Measurements from ENCODE around the gene RYR3. TPM values are rescaled to one million over a fixed set of nuclear protein-coding genes. Genes with fewer than 3 reads are reported as not detected.

The RYR3 gene
- total RNA-seq, 1 donor from 2014 or later = 1.5 TPM

DNA sequence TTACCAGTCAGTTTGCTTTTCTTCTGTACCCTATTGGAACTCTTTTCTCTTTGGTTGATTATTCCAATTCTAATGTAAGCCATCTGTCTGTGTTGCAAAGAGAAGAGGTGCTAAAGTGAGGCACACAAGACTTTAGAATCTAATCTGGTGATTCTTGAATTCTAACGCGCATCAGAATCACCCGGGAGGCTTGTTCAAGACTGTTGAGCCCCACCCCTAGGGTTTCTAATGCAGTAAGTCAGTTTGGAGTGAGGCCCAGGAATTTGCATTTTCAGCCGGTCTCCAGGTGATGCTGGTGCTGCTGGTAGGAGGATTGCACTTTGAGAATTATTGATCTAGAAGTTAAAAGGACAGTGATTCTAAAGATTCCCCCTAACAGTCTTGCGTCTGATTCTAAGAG lies 472.2 kb downstream of the RYR3 start:
- Mint-ChIP-seq H3K9me3 (ENCODE audit: unreplicated experiment) (no peaks in the 10 kb centered on the region), H3K4me1 (ENCODE audit: low read depth, unreplicated experiment) (peaks cover 11% of the 10 kb centered on the region), H3K27ac (ENCODE audit: unreplicated experiment) (no peak overlapping the region), H3K36me3 (ENCODE audit: low read depth, unreplicated experiment) (no peaks in the 10 kb centered on the region), H3K27me3 (ENCODE audit: low read depth, unreplicated experiment) (no peaks in the 10 kb centered on the region), H3K4me3 (ENCODE audit: unreplicated experiment) (no peak overlapping the region)
- no peak overlapping the region for H3K27ac ChIP-seq (ENCODE audit: low read depth, low read length)
- TF ChIP-seq, protein P1, sequence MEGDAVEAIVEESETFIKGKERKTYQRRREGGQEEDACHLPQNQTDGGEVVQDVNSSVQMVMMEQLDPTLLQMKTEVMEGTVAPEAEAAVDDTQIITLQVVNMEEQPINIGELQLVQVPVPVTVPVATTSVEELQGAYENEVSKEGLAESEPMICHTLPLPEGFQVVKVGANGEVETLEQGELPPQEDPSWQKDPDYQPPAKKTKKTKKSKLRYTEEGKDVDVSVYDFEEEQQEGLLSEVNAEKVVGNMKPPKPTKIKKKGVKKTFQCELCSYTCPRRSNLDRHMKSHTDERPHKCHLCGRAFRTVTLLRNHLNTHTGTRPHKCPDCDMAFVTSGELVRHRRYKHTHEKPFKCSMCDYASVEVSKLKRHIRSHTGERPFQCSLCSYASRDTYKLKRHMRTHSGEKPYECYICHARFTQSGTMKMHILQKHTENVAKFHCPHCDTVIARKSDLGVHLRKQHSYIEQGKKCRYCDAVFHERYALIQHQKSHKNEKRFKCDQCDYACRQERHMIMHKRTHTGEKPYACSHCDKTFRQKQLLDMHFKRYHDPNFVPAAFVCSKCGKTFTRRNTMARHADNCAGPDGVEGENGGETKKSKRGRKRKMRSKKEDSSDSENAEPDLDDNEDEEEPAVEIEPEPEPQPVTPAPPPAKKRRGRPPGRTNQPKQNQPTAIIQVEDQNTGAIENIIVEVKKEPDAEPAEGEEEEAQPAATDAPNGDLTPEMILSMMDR (IDR thresholded peaks at IDR 0.05; ENCODE audit: insufficient read depth, low read depth, low read length) = no peak
- TF ChIP-seq EZH2 (IDR thresholded peaks at IDR 0.05; ENCODE audit: insufficient read depth, low read length) = no peak
- H3K79me2 ChIP-seq (ENCODE audit: insufficient read depth, low read length) = no peaks in the 10 kb centered on the region
- no peak for FAIRE-seq
- H3K4me1 ChIP-seq (ENCODE audit: insufficient read depth, low read length) = no peaks in the 10 kb centered on the region
- peaks cover 2% of the 10 kb centered on the region for H3K27me3 ChIP-seq (ENCODE audit: insufficient read depth, low read length)
- H4K20me1 ChIP-seq (ENCODE audit: insufficient read depth, low read length) = no peaks in the 10 kb centered on the region
- no peak overlapping the region for H2AFZ ChIP-seq (ENCODE audit: low read depth, low read length)
- no peak for DNase-seq (ENCODE audit: low read depth)
- H3K9me3 ChIP-seq (ENCODE audit: insufficient read depth, low read depth, low read length) = no peaks in the 10 kb centered on the region
- no peak overlapping the region for H3K4me2 ChIP-seq (ENCODE audit: low read length)
- H3K4me3 ChIP-seq (ENCODE audit: insufficient read depth, low read depth, low read length) = no peak overlapping the region
- no peak overlapping the region for H3K9ac ChIP-seq (ENCODE audit: low read length)
- no peaks in the 10 kb centered on the region for H3K36me3 ChIP-seq (ENCODE audit: insufficient read depth, low read length)

DNA sequence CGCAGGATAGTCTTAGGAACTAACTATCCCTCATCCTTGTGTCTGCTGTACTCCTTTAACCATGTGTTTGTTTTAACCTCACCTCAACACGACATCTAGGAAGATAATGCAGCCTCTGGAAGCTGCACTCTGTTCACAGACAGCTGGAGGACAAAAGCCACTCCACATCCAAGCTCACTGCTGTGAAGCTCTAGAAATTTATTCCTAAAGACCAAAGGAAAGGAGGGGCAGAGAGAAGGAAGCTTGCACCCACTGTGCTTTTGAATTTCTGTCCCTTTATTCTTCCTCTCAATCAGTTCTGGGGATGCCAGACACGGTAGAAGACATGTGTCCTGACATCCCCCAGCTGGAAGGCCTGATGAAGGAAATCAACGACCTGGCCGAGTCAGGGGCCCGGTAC lies 474.6 kb downstream of the RYR3 start:
- Histone ChIP-seq H2AFZ (ENCODE audit: low read depth, low read length) (no peak overlapping the region), H3K4me1 (ENCODE audit: insufficient read depth, low read length) (no peaks in the 10 kb centered on the region), H3K4me3 (ENCODE audit: insufficient read depth, low read depth, low read length) (no peak overlapping the region), H3K4me2 (ENCODE audit: low read length) (no peak overlapping the region), H4K20me1 (ENCODE audit: insufficient read depth, low read length) (no peaks in the 10 kb centered on the region), H3K79me2 (ENCODE audit: insufficient read depth, low read length) (no peaks in the 10 kb centered on the region), H3K9ac (ENCODE audit: low read length) (no peak overlapping the region), H3K27ac (ENCODE audit: low read depth, low read length) (no peak overlapping the region), H3K27me3 (ENCODE audit: insufficient read depth, low read length) (peaks cover 2% of the 10 kb centered on the region), H3K9me3 (ENCODE audit: insufficient read depth, low read depth, low read length) (no peaks in the 10 kb centered on the region), H3K36me3 (ENCODE audit: insufficient read depth, low read length) (no peaks in the 10 kb centered on the region)
- no peak overlapping the region for H3K27ac Mint-ChIP-seq (ENCODE audit: unreplicated experiment)
- no peaks in the 10 kb centered on the region for H3K27me3 Mint-ChIP-seq (ENCODE audit: low read depth, unreplicated experiment)
- FAIRE-seq = no peak
- no peak overlapping the region for H3K4me3 Mint-ChIP-seq (ENCODE audit: unreplicated experiment)
- no peaks in the 10 kb centered on the region for H3K36me3 Mint-ChIP-seq (ENCODE audit: low read depth, unreplicated experiment)
- DNase-seq (ENCODE audit: low read depth) = no peak
- TF ChIP-seq EZH2 (IDR thresholded peaks at IDR 0.05; ENCODE audit: insufficient read depth, low read length) = no peak
- TF ChIP-seq, protein P1 (IDR thresholded peaks at IDR 0.05; ENCODE audit: insufficient read depth, low read depth, low read length) = no peak
- no peaks in the 10 kb centered on the region for H3K9me3 Mint-ChIP-seq (ENCODE audit: unreplicated experiment)
- peaks cover 11% of the 10 kb centered on the region for H3K4me1 Mint-ChIP-seq (ENCODE audit: low read depth, unreplicated experiment)

DNA sequence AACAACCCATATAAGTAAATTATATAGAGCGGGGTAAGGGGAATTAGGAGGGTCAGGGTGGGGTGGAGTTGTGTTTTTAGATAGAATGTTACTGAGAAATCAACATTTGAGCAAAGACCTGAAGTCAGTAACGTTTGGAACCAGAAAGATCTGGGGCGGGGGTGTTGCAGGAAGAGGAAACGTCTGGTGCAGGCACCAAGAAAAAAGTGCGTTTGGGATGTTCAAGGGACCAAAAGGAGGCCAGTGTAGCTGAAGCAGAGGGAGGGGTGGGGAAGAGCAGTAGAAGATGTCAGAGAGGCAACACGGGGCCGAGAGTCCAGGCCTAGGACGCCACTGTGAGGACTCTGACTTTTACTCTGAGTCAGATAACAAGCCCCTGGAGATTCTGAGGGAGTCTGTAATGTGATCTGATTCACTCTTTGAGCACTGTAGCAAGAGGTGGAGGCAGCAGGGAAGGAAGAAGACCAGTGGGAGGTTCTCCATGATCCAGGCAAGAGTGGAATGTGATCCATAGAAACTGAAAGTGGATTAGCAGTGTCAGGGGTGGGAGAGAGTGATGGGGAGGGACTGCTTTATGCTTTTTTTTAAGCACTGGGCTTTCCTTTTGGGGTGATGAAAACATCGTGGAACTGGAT lies 478.3 kb downstream of the RYR3 start:
- H3K9ac ChIP-seq (ENCODE audit: low read length) = no peak overlapping the region
- H3K4me2 ChIP-seq (ENCODE audit: low read length) = peak overlapping the region; percentile 26
- Mint-ChIP-seq H3K4me3 (ENCODE audit: unreplicated experiment) (peak overlapping the region; percentile 5), H3K4me1 (ENCODE audit: low read depth, unreplicated experiment) (peaks cover 11% of the 10 kb centered on the region), H3K27me3 (ENCODE audit: low read depth, unreplicated experiment) (peaks cover 3% of the 10 kb centered on the region), H3K36me3 (ENCODE audit: low read depth, unreplicated experiment) (no peaks in the 10 kb centered on the region), H3K9me3 (ENCODE audit: unreplicated experiment) (no peaks in the 10 kb centered on the region), H3K27ac (ENCODE audit: unreplicated experiment) (no peak overlapping the region)
- H3K79me2 ChIP-seq (ENCODE audit: insufficient read depth, low read length) = no peaks in the 10 kb centered on the region
- no peaks in the 10 kb centered on the region for H4K20me1 ChIP-seq (ENCODE audit: insufficient read depth, low read length)
- H3K27me3 ChIP-seq (ENCODE audit: insufficient read depth, low read length) = no peaks in the 10 kb centered on the region
- H2AFZ ChIP-seq (ENCODE audit: low read depth, low read length) = no peak overlapping the region
- no peaks in the 10 kb centered on the region for H3K4me1 ChIP-seq (ENCODE audit: insufficient read depth, low read length)
- H3K9me3 ChIP-seq (ENCODE audit: insufficient read depth, low read depth, low read length) = no peaks in the 10 kb centered on the region
- no peak for DNase-seq (ENCODE audit: low read depth)
- no peak for FAIRE-seq
- no peak overlapping the region for H3K27ac ChIP-seq (ENCODE audit: low read depth, low read length)
- no peaks in the 10 kb centered on the region for H3K36me3 ChIP-seq (ENCODE audit: insufficient read depth, low read length)
- no peak for TF ChIP-seq EZH2 (IDR thresholded peaks at IDR 0.05; ENCODE audit: insufficient read depth, low read length)
- TF ChIP-seq, protein P1 (IDR thresholded peaks at IDR 0.05; ENCODE audit: insufficient read depth, low read depth, low read length) = no peak
- H3K4me3 ChIP-seq (ENCODE audit: insufficient read depth, low read depth, low read length) = no peak overlapping the region

All from astrocyte (in vitro differentiated cells and primary cell).